ENCODE data around the gene CORO7.
"Not testable (repeated sequence)": the region's sequence is repeated elsewhere in the genome, so short reads cannot be mapped to it uniquely, and the experiment has no call there.

CORO7 gene

DNA sequence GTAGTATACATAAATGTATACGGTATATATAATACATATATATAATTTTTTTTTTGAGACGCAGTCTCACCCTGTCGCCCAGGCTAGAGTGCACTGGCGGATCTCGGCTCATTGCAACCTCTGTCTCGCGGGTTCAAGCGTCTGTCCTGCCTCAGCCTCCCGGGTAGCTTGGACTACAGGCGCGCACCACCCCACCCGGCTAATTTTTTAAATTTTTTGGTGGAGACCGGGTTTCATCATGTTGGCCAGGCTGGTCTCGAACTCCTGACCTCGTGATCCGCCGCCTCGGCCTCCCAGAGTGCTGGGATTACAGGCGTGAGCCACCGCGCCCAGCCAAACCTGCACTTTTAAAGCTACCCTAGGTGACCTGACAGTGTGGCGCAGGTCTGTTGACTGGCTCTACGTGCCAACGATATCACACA lies 66.0 kb downstream of the CORO7 start:
- DNase-seq: no peak

DNA sequence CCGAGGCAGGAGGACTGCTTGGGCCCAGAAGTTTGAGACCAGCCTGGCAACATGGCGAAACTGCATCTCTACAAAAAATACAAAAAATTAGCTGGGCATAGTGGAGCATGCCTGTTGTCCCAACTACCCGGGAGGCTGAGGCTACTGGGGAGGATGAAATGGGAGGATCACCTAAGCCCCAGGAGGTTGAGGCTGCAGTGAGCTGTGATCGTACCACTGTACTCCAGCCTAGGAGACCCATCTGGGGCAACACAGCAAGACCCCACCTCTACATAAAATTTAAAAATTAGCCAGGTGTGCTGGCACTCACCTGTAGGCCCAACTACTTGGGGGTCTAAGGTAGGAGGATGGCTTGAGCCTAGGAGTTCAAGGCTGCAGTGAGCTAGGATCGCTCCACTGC lies 67.1 kb downstream of the CORO7 start:
- DNase-seq: no peak

DNA sequence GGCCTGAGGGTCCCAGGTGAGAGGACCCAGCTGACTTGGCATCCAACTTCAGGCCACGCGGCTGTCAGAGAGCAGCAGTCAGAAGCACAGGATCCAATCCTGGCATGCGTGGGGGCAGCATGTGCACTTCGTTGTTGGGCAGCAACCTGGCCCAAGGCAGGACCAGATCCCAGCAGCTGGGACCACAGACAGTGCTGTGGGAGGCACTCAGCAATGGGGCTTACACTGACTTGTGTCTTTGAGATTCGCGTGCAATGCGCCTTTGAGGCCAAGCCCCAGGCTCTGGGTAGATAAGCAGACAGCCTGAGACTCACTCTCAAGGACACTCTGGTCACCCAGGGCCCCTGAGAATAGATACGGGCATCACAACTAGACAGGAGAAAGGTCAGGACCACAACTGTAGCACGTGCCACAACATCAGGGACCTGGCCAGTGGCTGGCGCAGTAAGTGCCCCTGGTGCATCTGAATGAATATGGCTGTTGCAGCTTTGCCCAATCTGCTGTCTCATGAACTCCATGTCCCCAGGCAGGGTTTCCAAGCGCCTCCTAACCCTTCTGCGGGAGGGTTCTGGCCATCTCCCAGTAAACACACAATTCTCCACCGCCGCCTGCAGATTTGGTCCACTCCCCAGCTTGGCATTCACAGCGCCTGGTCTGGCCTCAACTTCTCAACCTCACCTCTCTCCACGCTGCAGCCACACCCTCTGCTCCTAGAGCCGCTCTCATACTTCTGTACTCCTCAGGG lies 68.5 kb downstream of the CORO7 start:
- DNase-seq: no peak

DNA sequence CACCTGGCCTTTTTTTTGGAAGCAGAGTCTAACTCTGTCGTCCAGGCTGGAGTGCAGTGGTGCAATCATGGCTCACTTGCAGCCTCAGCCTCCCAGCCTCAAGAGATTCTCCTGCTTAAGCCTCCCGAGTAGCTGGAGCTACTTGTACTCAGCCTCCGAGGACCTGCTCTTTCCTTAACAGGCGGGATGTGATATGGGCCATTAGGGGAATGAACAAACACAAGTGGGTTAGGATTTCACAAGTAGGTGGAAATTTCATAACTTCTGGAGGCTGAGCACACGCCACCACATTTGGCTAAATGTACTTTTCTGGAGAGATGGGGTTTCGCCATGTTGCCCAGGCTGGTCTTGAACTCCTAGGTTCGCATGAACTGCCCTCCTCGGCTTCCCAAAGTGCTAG lies 69.4 kb downstream of the CORO7 start:
- DNase-seq: no peak

DNA sequence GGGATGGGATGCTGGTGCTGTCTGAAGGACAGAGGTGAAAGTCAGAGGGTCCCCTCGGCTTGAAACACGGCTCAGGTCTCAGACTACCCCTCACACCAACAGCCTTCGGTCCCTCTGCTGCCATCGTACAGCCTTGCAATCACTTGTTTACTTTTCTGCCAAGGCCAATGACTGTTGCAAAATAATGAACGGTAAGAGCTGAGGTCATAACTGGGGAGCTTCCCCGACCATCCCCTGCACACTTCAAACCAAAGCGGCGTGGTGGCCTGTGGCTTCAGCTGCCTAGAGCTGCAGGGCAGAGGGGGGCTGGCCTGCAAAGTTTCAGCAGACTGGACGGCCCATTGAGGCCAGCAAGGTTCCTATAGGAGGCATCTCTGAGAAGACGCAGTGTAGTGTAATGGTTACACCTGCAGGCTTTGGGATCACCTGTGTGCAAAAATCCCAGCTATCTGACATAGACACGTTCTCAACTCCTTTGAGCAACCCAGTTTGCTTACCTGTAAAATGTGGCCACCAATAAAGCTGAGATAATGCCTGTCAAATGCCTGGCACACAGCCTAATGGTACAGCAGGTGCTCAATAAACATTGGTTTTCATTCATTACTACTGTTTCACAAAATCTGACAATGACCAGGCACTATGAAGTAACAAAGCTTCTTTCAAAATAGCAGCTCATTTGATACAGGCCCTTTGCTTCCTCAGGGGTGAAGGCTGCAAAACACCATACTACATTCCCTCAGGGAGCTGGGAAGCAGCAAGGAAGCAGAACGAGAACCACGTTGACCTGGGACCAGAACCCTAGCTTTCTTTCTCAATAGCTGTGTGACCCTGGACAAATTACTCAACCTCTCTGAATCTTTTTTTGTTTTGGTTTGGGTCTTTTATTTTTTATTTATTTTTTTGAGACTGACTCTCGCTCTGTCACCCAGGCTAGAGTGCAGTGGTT lies 70.3 kb downstream of the CORO7 start:
- no peak for DNase-seq

DNA sequence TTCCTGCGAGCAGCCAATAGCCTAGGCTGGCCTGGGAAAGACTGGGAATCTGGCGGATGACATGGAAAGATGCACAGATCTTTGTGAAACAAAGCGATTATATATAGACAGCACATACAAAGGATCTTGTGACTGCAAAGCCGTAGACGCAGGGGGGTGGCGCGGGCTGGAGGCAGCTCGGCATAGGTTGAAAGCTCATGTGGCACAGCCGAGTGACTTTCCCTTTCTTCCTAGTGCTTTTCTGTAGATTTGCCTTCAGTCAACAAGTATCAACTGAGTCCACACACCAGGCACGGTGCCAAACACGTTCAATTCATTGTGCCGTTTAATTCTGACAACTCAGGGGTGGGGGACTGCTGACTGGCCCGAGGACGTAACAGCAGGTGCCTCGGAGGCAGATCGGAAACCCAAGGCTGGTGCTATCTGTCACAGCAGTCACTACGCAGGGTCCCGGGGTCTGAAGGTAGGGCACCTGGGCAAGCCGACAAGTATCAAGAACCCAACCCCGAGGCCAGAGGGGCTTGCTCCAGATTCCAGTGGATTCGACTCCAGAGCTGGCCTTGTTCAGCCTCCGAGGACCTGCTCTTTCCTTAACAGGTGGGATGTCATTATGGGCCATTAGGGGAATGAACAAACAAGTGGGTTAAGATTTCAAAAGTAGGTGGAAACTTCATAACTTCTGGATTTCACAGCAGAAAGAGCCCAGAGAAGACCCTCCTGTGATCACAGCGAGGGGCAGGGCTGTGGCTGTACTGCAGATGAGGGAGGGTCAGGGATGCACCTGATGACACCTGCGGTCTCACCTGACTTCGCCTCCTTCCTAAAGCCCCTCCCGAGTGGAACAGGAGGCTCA lies 71.2 kb downstream of the CORO7 start:
- DNase-seq: no peak

DNA sequence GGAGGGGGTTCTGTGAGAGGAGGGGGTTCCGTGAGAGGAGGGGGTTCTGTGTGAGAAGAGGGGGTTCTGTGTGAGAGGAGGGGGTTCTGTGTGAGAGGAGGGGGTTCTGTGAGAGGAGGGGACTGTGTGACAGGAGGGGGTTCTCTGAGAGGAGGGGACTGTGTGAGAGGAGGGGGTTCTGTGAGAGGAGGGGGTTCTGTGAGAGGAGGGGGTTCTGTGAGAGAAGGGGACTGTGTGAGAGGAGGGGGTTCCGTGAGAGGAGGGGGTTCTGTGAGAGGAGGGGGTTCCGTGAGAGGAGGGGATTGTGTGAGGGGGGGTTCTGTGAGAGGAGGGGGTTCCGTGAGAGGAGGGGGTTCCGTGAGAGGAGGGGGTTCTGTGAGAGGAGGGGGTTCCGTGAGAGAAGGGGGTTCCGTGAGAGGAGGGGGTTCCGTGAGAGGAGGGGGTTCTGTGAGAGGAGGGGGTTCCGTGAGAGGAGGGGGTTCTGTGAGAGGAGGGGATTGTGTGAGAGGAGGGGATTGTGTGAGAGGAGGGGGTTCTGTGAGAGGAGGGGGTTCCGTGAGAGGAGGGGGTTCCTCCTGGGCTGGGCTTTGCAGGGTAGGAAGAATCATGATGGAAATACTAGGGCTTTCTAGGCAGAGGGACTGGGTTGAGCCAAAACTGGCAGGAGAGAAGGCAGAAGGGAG lies 72.0 kb downstream of the CORO7 start:
- not testable (repeated sequence) for DNase-seq

DNA sequence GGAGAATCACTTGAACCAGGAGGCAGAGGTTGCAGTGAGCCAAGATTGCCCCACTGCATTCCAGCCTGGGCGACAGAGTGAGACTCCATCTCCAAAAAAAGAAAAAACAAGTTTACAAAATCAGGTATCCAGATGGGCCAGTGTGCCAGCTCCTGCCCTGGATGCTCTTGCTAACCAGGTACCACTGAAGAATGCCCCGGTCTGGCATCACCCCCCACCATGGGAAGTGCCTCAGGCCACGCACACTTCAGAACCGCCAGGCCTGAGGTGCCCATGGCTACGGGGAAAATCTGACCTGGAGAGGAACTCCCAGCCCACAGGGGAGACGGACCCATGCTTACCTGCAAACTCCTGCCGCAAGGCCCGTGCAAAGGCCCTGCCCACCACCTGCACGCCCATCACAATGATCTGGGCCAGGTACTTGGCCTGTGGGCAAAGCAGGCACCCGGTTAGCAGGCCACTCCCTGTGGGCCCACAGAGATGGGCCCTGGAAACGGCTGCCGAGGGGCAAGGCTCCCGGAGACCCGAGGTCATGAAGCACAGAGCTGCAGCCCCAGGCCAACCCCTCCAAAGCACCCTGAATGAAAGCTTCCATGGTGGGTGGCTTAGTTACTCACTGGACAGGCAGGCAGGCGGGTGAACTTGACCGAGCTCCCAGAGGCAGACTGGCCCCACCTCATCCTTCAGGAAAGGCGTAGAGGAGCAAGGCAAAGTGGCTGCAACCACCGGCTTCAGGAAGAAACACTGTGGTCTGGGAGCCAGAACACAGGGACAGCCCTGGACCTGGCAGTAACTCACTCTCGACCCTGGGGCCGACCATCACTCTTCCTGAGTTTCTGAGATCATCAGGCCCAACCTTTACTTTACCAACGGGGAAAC lies 73.3 kb downstream of the CORO7 start:
- no peak for DNase-seq

DNA sequence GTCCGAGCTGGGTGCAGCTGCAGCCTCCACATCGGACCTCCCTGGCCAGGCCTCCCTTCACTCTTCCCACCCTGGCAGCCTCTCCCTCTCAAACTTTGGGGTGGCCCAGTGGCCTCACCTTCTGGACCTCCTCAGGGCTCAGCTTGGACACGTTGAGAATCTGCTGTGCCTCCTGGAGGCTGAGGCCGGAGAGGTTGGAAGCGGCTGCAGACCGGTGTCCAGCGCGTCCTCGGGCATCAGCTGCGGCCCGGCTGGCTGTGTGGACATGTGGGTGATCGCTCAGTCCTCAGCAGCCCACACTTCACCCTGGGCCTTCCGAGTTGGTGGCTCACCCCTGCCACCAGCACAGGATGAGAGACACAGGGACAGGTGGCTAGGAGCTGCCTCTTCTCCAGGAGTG lies 75.1 kb downstream of the CORO7 start:
- DNase-seq: no peak

DNA sequence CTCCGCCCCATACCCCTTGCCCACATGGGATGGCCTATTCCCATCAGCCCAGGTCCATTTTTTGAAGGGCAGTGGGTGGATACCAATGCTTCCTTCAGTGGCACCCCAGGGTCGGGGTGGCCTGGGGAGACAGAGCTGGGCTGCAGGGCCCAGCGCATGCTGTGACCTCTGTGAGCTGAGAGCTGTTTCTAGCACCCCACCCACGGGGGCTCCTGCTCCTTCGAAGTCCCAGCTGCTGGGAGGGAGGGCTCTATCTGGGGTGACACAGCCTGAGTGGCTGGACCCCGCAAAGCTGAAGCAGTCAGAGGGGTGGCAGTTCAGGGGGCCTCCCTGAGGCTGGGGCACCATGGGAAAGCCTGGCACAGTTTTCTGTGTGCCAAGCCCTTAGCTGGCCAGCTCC lies 76.0 kb downstream of the CORO7 start:
- DNase-seq: no peak

DNA sequence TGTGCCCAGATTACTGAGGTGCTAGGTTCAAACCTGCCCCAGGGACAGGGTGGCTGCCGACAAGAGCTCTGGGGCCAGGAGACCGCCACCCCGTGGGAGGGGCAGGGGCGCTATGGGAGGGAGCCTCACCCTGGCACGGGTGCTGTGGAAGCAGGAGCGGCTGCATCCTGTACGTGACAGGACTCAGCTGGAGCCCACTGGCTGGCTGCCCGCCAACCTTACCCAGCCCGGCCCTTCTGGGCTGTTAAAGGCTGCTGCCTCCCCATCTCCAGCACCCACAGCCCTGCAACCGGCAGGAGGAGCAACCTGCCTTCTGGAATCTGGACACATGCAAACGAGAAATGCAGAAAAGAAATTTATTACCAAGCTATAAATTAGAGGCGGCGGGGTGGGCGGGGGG lies 76.5 kb downstream of the CORO7 start:
- DNase-seq: no peak

DNA sequence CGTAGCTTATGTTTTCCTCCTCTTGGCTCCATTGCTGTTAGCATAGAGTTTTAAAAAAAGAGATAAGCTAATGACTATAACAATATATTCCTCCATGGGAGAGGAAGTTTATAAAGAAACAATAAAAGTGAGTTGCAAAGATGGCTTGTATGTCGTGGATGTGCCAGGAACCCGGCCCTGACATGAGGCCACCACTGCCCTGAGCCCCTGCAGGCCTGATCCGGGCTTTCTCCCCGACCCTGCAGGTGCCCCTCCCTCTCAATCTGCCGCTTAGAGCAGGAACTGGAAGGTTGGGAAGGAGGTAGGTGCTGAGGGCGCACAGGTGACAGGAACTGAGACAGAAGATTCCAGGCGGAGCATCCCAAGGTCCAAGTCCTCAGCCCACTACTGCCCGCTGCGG lies 76.9 kb downstream of the CORO7 start:
- no peak for DNase-seq

DNA sequence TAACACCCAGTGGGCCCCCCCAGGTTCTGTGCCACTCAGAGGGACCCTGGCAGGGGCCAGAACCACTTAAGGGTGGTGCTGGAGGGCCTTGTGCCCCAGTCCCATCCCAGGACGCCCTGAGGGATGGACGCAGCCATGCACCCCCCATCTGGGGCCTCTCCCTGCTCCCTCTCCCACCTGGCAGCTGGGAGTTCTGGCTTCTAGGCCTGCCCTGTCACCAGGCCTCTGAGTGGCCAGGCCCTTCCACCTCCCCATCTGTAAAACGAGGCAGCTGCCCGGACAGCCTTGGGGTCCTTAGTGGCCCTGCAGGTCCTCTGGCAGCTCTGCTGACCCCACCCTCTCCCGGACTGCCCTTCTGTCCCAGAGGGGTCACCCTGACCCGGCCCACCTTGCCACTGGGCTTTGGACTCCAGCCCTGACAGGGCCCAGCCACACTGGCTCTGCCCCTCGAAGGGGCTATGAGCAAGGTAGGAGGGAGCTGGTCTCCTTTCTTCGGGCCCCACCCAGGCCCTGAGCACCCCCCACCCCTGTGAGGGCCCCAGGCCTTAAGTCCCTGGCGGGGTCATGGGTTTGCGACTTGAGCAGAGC lies 77.6 kb downstream of the CORO7 start:
- DNase-seq: no peak

DNA sequence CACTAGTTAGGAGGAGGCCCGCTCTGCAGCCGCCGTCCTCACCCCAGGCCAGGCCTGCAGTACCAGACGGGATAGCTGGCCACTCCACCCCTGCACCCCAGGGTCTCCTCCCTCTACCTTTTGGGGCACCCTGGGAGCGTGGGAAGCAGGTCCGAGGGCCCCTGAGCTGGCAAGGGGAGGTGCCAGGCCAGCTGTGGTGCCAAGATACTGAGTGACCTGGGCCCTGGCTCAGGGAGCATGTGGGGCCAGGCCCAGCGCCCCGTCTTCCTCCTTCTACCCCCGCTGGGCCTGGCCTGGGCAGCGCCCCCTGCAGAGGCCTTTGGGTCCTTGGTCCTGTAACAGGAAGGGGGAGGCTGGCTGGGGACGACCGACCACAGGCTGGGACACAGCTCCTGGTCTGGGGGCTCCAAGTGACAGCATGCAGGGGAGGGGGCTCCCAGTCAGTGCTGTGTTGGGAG lies 78.2 kb downstream of the CORO7 start:
- DNase-seq: no peak

DNA sequence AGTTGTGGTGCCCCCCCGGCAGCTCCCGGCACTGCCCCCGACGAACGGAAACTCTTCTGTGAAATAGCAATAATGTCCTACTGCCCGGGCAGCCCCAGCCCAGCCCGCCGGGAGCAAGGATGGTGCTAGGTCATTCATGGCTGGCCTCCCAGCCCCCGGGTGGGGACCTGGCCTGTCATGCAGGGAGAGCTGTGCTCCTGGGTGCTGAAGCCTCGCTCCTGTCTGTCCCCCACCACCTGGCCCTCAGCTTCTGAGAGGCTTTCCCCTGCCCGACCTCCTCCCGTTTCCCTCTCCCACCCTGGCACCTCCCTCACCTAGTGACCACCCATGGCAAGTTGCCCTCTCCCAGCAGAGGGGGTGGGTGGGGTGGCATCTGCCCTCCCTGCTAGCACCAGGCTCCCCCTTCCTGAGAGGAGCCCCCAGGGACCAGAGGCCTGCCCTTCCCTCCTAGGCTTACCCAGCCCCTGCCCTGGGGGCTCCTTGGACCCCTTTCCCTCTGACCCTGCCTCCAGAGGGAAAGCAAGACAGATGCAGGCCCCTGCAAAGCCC lies 78.8 kb downstream of the CORO7 start:
- no peak for DNase-seq

DNA sequence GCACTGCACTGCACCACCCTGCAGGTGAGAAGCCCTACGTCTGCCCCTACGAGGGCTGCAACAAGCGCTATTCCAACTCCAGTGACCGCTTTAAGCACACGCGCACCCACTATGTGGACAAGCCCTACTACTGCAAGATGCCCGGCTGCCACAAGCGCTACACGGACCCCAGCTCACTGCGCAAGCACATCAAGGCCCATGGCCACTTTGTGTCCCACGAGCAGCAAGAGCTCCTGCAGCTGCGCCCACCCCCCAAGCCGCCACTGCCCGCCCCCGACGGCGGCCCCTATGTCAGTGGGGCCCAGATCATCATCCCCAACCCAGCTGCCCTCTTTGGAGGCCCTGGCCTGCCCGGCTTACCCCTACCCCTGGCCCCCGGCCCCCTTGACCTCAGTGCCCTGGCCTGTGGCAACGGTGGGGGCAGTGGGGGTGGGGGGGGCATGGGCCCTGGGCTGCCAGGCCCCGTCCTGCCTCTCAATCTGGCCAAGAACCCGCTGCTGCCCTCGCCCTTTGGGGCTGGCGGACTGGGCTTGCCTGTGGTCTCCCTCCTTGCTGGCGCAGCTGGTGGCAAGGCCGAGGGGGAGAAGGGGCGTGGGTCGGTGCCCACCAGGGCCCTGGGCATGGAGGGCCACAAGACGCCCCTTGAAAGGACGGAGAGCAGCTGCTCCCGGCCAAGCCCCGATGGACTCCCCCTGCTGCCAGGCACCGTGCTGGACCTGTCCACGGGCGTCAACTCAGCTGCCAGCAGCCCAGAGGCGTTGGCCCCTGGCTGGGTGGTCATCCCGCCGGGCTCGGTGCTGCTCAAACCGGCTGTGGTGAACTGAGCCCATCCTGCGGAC lies 79.5 kb downstream of the CORO7 start:
- no peak for DNase-seq

DNA sequence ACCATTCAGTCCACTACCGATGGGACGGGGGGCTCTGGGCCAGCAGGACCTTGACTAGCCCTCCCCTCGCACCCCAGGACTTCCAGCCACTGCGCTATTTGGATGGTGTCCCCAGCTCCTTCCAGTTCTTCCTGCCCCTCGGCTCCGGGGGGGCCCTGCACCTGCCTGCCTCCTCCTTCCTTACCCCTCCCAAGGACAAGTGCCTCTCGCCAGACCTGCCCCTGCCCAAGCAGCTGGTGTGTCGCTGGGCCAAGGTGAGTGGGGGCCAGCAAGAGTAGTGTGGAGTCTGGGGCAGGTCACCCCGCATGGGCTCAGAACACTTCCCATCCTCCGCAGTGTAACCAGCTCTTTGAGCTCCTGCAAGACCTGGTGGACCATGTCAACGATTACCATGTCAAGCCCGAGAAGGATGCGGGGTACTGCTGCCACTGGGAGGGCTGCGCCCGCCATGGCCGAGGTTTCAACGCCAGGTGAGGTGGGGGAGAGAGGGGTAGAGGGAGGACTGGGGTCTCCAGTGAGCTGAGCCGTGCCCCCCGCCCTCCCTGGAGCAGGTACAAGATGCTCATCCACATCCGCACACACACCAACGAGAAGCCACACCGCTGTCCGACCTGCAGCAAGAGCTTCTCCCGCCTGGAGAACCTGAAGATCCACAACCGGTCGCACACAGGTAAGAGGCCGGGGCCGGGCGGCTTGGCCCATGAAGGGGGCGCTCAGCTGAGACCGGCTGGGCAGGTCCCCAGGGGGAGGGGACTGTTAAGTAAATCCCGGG lies 81.5 kb downstream of the CORO7 start:
- DNase-seq: no peak

DNA sequence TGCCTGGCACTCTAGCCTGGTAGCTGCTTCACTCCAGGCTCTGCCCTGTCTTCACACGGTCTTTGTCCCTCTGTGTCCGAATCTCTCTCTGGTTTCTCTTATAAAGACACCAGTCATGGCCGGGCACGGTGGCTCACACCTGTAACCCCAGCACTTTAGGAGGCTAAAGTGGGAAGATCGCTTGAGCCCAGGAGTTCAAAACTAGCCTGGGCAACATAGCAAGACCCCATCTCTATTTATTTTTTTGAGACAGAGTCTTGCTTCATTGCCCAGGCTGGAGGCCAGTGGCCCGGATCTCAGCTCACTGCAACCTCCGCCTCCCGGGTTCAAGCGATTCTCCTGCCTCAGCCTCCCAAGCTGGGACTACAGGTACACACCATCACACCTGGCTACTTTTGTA lies 82.7 kb downstream of the CORO7 start:
- DNase-seq: not testable (repeated sequence)

DNA sequence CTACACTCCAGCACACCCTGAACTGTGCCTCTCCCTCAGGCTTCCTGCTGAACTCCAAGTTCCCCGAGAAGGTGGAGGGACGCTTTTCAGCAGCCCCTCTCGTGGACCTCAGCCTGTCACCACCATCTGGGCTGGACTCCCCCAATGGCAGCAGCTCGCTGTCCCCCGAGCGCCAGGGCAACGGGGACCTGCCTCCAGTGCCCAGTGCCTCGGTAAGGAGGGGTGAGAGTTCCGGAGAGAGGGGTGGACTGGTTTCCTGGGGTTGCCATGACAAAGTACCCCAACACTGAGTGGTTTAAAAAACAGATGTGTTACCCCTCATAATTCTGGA lies 83.1 kb downstream of the CORO7 start:
- no peak for DNase-seq

Measured in islet precursor cell (in vitro differentiated cells).